NCI-H1105 treated with DMSO at 0.1 percent for 48 hours (cell line): ENCODE measurements around the gene VWF.

Source experiments
- DNase-seq: peaks from one replicate; lab custom pipeline; 2025; lab: John Stamatoyannopoulos, UW

VWF gene

DNA sequence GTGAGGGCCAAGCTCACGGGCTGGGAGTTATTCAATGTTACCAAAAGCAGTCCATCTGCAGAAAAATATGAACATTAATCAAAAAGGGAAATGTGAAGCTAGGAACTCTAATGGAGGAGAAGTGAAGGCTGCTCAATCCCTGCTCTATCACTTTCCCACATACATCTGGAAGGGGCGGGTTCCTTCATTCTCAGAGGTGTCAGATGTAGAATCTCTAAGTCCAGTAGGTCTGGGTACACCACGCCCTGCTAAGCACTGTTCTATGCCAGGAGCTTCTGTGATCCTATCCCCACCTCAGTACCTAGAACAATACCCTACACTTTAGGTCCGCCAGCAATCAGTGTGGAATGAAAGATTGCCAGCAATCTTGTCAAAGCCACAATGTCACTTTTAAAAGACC is 142.4 kb downstream of the VWF start:
- no peak for DNase-seq

GRCh38 chr12:5977556-5977955 is 146.9 kb downstream of the VWF start:
- no peak for DNase-seq

- no peak for DNase-seq
Measured at GRCh38 chr12:5976711-5977110, 147.8 kb downstream of the VWF start.

DNA sequence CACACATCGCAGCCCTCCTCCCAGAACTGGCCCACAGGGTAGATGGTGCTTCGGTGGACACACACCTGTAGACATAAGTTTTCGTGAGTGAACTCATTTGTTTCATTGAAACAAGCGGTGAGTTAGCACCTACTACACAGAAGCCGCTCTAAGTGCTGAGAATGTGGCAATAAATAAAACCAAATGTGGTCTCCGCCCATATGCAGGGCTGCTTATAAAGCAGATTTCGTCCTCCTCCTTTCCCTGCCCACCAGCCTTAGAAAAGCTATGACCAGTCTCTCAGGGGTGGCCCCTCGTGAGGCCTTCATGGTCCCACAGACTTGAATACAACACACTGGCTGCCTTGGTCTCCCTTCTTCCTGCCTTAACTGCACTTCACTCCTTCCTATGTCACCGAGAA is 148.3 kb downstream of the VWF start:
- DNase-seq, result no peak

DNA sequence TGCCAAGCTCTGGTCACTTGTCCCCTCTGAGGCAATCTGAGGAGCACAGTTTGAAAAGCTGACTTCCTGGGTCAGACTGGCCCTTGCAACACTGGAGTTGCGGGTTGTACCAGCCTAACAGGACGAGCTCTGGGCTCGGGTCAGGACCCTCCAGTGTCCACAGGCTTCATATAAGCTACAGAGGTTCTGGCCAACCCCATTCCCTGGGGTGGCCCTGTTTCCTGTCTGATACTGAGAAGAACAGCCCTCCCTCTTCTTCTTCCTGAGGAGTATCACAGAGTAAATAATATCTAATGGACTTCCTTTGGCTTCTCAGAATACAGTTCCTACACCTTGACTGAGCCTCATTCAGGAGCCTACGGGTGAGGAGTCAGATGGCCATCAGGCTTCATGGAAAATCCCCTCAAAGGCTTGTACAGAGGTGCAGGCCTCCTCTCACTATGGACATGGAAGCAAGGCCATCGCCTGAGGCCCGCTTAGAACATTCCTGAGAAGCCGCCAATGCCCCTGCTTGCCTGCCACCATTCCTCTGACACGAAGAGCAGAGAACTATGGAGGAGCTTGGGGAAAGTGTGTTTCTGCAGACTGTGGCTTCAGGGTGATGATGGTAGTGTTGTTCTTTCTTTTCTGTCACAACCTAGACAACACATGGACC is 150.9 kb downstream of the VWF start:
- DNase-seq, result no peak

DNA sequence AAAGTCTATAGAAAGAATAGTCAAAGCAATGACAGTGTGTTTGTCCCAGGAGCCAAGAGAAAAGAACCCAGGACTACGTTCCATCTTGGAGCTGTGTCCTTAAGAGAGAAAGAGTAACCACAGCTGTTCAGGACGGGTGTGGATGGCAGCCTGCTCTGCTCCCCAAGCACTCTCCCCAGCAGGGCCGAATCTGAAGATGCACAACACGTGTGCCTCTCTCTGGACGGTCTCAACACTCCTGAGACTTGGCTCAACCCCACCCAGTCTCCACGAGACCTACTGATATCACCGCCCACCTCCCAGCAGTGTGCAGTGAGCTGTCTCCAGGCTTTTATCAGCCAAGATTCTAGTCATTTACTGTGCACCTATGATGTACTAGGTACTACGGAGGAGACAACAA is 152.1 kb downstream of the VWF start:
- DNase-seq, result no peak

GRCh38 chr12:5971194-5971850 is 153.1 kb downstream of the VWF start:
- DNase-seq, result no peak

- no peak for DNase-seq
Measured at GRCh38 chr12:5969974-5970690, 154.3 kb downstream of the VWF start.

DNA sequence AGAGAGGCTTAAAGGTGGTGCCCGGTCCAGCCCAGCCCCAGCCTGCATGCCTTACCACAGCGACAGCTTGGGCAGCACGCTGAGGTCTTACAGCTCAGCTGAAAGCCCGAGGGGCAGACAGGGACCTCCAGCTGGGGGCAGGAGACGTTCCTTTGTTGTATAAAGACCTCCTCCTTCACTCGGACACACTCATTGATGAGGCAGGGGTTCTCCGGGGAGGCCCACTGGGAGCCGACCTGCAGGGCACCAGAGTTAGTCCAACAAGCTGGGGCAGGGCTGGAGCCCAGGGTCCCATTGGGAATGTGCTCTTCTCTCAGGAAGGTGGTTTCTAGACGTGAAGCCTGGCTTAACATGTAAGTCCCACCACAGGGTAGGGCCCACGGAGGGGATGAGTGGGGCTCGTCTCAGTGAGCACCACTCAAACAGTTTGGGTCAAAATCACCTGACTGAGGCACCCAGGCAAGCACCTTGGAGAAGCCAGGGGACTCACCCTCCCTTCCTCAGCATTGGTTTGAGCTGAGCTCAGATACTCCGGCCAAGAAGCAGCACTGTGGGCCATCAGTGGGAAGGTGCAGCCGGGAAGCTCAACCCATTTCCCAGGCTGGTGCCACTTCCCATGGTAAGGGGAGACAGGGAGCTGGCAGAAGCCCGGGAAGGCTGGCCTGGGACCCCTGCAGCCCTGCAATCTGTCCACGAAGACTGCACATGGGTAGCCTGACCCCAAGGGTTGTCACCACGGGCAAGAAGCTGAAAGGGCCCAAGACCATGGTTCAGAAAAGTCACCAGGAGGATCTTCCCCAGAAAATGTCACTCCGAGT is 155.1 kb downstream of the VWF start:
- no peak for DNase-seq

GRCh38 chr12:5967645-5968415 is 156.6 kb downstream of the VWF start:
- DNase-seq, result no peak

DNA sequence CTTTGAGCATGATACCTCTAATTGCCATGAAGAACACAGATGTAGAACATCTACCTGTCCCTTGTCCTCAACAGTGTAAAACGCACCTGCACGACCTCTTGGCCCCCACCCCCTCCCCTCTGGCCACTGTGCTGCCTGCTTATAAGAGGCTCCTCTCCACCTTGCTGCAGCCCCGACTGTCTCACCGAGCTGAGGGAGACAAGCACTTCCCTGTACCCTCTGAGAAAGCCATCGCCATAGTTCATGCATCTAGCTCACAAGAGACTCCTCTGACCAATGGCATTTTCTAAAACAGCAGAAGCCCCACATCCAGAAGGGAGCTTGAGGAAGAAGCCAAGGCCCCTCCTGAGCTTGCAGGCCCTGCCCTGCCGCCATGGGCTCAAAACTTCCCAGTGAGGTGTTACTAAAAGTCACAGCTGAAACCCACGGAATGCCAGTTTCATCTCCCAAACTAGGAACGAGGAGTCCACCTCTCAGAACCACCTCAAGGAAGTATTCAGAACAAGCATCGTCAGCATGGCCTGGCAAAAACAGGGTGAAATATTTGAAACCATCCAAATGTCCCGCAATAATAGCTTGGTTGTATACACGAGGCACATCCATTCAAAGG is 157.9 kb downstream of the VWF start:
- DNase-seq, result no peak

DNA sequence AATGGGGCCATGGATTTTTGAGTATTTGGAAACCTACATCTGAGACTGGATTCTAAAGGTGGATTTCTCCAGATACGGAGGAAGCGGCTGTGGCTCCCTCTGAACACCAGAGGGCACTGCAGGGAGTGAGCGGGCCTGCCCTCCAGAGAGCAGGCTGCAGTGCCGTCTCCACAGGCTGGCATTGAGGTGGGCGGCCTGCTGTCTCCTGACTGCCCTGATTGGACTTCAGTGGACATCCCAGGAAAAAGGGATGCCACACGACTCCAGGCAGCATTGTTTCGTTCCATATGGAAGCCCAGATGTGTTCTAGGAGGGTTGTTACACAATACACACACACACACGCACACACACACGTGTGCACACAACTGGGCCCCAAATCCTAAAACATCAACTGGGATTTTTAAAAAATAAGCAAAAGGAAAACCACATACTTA is 158.5 kb downstream of the VWF start:
- DNase-seq, result peak; percentile 53

DNA sequence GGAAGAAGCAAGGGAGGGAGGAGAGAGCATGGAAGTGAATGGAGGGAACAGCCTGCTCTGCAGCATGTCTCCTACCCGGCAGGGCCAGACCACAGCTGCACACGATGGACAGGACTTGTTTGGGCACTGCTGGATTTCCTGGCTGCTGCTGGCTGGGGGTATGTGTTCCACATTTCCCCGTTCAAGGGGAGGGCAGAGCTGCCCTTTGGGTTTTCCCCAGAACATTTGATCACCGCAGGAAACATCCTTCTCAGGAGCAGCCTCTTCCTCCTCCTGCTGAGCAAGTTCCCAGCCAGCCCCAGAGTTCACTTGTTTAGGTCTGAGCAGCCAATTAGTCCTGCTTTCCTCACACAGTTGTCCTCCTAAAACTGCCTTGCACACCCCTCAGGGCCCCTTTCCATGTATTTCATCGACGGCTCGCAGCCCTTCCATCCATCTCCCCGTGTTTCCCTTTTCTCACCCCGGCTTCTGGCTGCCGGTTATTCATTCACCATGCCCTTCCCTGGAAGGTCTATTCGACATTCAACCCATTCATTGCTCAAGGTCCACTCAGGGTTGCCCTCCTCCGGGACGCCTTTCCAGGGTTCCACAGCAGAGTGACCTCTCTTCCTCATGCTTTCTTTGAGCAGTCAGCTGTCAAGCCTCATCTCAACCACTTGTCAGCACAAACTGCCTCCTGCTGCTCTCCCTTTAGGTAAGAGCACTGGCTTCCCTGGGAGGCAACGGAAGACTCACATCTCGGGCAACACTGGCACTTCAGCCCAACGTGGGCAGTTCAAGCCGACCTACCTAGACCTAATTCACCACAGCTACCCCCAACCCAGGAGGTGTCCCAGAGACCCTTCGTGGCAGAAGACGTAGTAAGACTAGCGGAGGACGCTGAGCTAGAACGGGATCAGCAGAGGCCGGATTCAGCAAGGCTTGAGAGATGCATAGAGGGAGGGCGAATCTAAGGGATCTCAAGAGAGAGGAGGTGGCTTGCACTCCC is 159.3 kb downstream of the VWF start:
- no peak for DNase-seq

DNA sequence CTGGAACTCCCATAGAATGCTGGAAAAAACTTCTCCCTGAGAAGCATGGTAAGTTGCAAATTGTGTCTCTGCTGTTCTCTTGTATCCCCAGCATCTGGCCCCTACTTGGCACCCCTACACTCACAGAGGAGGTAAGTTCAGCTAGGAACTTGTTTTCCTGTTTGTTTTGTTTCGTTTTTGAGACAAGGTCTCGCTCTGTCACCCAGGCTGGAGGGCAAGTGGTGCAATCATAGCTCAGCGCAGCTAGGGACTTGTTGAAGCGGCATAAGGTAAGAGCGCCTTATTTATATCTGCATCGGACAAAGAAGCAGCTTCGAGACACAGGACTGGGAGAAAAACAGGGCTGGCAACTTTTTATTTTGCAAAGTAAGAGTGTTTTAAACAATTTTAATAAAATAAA is 161.0 kb downstream of the VWF start:
- no peak for DNase-seq

GRCh38 chr12:5960783-5961182 is 163.7 kb downstream of the VWF start:
- DNase-seq, result no peak

DNA sequence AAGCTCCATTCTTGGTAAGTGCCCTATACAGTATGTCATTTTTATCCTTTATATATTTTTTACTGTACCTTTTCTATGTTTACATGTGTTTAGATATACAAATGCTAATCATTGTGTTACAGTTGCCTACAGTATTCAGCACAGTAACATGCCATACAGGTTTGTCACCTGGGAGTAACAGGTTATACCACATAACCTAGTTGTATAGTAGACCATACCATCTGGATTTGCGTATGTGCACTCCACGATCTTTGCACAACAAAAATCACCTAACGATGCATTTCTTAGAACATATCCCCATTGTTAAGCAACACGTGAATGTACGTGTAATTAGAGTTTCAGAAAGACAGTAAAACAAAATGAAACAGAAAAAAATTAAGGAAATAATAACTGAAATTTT is 167.5 kb downstream of the VWF start:
- no peak for DNase-seq

DNA sequence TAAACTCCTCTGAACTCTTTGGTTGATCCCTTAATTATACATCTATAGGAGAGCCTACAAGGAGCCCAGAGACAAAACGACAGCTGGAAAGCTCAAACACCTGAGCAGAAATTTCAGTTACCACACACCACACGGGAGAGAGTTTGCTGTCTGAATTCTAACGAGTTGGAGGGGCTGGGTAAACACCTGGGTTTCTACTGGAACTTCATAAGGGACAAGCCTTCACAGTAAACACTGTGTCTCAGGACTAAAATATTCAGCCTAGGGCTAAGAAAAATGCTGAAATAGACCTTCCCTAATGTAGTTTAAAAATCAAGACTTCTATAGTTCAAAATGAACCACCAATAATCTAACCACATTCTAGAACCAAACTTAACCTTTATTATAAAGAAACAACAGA is 169.8 kb downstream of the VWF start:
- no peak for DNase-seq

- no peak for DNase-seq
Measured at GRCh38 chr12:5953835-5954586, 170.5 kb downstream of the VWF start.

DNA sequence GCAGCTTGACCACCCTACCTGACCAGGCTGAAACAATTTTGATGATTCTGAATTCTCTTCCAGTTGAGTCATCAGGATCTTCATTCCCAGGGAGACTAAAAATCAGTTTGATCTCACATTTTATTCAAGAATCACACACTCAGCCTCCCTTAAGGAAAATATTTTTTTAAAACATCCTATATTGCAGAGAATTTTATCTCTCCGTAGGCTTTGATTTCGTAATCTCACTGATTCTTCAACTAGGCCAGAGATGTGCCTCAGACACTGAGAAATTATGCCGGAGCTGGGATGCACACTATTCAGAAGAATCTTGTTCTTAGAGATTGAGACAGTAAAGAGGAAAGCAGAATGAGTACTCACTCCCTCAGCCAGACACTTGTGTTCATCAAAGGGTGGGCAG is 172.4 kb downstream of the VWF start:
- DNase-seq, result no peak
